ENCODE results near the gene GJC3.
A peak's percentile ranks its signal among the peaks of the same experiment; 100 is the strongest.
"Not testable (repeated sequence)": the region's sequence is repeated elsewhere in the genome, so short reads cannot be mapped to it uniquely, and the experiment has no call there.

GJC3 gene

DNA sequence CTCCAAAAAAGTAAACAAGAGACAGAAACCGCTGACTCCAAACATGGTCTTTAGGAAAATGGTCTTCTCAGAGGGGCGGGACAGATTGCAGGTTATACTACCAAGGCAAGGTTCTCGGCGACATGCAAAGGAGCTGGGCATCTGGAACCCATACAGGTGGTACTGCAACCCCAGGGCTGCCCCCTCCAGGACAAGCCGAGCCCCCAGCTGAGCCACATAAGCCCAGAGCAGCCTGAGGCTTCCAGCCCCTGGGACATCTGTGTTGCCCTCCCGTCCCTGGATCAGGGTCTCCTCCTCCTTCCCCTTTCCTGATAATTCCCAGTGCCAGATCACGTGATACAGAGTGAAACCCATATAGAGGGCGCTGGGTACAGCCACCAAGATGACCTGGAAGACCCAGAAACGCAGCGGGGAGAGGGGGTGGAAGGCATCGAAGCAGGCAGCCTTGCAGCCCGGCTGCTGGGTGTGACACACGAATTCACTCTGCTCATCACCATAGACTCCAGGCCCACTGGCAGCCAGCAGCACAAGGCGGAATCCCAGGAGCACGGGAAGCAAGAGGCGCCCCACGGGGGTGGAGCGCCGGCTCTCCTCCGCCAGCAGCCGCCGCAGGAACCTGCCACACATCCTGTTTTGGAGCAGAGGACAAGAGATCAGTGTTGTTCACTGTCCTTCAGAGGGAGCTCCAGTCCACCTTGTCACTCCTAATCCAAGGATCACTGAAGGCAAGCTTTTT lies at the start of gene GJC3:
Gene GJC3, minus strand, starts transcription at position 627 of the 736 bp plus-strand sequence. Its CDS starts 0 bp downstream, at position 627.
- Histone ChIP-seq H3K9ac (ENCODE audit: insufficient read length, low read depth) (peak within 1 kb of the TSS; percentile 59), H3K27me3 (ENCODE audit: insufficient read depth, insufficient read length) (peaks cover 6% of the 10 kb centered on the region), H3K9me3 (ENCODE audit: insufficient read depth, low read length) (no peaks in the 10 kb centered on the region), H3K36me3 (ENCODE audit: insufficient read depth, insufficient read length, low read length) (no peaks in the 10 kb centered on the region), H3K4me1 (ENCODE audit: insufficient read depth, insufficient read length) (no peaks in the 10 kb centered on the region), H3K4me3 (ENCODE audit: insufficient read length, low read depth) (peak within 1 kb of the TSS; percentile 41)
- TF ChIP-seq YY1 (IDR thresholded peaks at IDR 0.05; ENCODE audit: insufficient read depth, insufficient read length): no peak
- no peak for TF ChIP-seq ZNF274 (IDR thresholded peaks at IDR 0.05; ENCODE audit: low read depth, low read length)
- TF ChIP-seq SUZ12 (IDR thresholded peaks at IDR 0.05; ENCODE audit: extremely low read depth, insufficient read depth, insufficient read length): no peak
- DNase-seq (ENCODE audit: low read depth, low spot score): no peak

DNA sequence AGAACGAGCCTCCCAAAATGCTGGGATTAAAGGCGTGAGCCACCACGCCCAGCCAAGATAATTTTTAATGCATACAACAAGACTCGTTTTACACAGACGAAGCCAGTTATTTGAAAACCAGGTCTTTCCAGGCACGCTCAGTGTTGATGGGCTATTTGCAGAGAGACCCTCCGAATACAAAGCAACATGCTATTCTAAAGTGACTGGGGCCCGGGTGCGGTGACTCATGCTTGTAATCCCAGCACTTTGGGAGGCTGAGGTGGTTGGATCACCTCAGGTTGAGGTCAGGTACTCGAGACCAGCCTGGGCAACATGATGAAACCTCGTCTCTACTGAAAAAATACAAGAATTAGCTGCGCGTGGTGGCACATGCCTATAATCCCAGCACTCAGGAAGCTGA lies 47.2 kb upstream of the GJC3 start:
- Histone ChIP-seq H3K36me3 (ENCODE audit: insufficient read depth, insufficient read length, low read length) (no peaks in the 10 kb centered on the region), H3K9ac (ENCODE audit: insufficient read length, low read depth) (no peak overlapping the region), H3K4me3 (ENCODE audit: insufficient read length, low read depth) (no peak overlapping the region), H3K9me3 (ENCODE audit: insufficient read depth, low read length) (no peaks in the 10 kb centered on the region), H3K4me1 (ENCODE audit: insufficient read depth, insufficient read length) (no peaks in the 10 kb centered on the region), H3K27me3 (ENCODE audit: insufficient read depth, insufficient read length) (no peaks in the 10 kb centered on the region)
- TF ChIP-seq YY1 (IDR thresholded peaks at IDR 0.05; ENCODE audit: insufficient read depth, insufficient read length): no peak
- no peak for TF ChIP-seq SUZ12 (IDR thresholded peaks at IDR 0.05; ENCODE audit: extremely low read depth, insufficient read depth, insufficient read length)
- no peak for TF ChIP-seq ZNF274 (IDR thresholded peaks at IDR 0.05; ENCODE audit: low read depth, low read length)
- no peak for DNase-seq (ENCODE audit: low read depth, low spot score)

DNA sequence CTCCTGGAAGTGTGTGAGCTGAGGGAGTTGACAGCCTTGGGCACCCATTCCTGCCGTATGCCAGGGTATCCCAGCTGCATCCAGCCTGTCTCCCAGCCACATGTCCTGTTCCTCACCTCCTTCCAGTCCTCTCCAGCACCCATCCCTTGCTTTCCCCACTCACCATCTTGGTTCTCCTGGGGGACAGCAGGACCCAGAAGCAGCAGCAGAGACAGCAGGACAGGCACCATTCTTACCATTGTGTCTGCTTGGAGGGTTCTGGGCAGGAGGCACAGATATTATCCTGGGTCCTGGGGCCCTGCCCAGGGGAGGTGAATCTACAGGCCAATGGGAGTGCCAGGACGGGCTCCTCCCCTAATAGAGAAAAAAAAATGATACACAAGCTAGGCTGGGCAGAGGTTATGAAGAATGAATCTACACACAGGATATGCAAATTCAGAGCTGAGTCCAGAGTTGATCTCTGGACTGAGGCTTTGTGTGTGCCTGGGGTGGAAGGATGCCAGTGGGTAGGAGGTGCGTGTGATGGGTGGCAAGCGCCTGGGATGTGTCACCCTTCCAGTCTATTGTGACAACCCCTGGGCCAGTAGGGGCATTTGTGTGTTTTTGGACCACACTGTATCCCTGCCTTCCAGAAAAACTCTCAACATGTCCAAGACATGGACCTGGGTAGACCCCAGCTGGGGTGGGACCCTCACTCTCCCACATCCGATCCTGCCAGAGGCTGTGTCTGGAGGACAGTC lies 46.5 kb upstream of the GJC3 start, which contains the start of gene AZGP1:
Gene AZGP1, minus strand, starts transcription at position 250 of the 740 bp plus-strand sequence. Its CDS starts 11 bp downstream, at position 239.
- Histone ChIP-seq H3K4me3 (ENCODE audit: insufficient read length, low read depth) (no peak within 1 kb of the TSS), H3K9me3 (ENCODE audit: insufficient read depth, low read length) (no peaks in the 10 kb centered on the region), H3K9ac (ENCODE audit: insufficient read length, low read depth) (no peak within 1 kb of the TSS), H3K36me3 (ENCODE audit: insufficient read depth, insufficient read length, low read length) (no peaks in the 10 kb centered on the region), H3K27me3 (ENCODE audit: insufficient read depth, insufficient read length) (no peaks in the 10 kb centered on the region), H3K4me1 (ENCODE audit: insufficient read depth, insufficient read length) (no peaks in the 10 kb centered on the region)
- TF ChIP-seq SUZ12 (IDR thresholded peaks at IDR 0.05; ENCODE audit: extremely low read depth, insufficient read depth, insufficient read length) (no peak), YY1 (IDR thresholded peaks at IDR 0.05; ENCODE audit: insufficient read depth, insufficient read length) (no peak), ZNF274 (IDR thresholded peaks at IDR 0.05; ENCODE audit: low read depth, low read length) (no peak)
- no peak for DNase-seq (ENCODE audit: low read depth, low spot score)

- TF ChIP-seq YY1 (IDR thresholded peaks at IDR 0.05; ENCODE audit: insufficient read depth, insufficient read length) (no peak), ZNF274 (IDR thresholded peaks at IDR 0.05; ENCODE audit: low read depth, low read length) (no peak), SUZ12 (IDR thresholded peaks at IDR 0.05; ENCODE audit: extremely low read depth, insufficient read depth, insufficient read length) (no peak)
- no peak for DNase-seq (ENCODE audit: low read depth, low spot score)
- no peaks in the 10 kb centered on the region for H3K9me3 ChIP-seq (ENCODE audit: insufficient read depth, low read length)
- no peaks in the 10 kb centered on the region for H3K4me1 ChIP-seq (ENCODE audit: insufficient read depth, insufficient read length)
- no peak overlapping the region for H3K9ac ChIP-seq (ENCODE audit: insufficient read length, low read depth)
- no peak overlapping the region for H3K4me3 ChIP-seq (ENCODE audit: insufficient read length, low read depth)
- no peaks in the 10 kb centered on the region for H3K27me3 ChIP-seq (ENCODE audit: insufficient read depth, insufficient read length)
- H3K36me3 ChIP-seq (ENCODE audit: insufficient read depth, insufficient read length, low read length): no peaks in the 10 kb centered on the region
These were observed 45.3 kb upstream of the GJC3 start for GRCh38 chr7:99974681-99975080.

- H3K27me3 ChIP-seq (ENCODE audit: insufficient read depth, insufficient read length); H3K36me3 ChIP-seq (ENCODE audit: insufficient read depth, insufficient read length, low read length); DNase-seq (ENCODE audit: low read depth, low spot score); H3K9me3 ChIP-seq (ENCODE audit: insufficient read depth, low read length); H3K4me1 ChIP-seq (ENCODE audit: insufficient read depth, insufficient read length); H3K4me3 ChIP-seq (ENCODE audit: insufficient read length, low read depth); H3K9ac ChIP-seq (ENCODE audit: insufficient read length, low read depth): not testable (repeated sequence)
These were observed 44.4 kb upstream of the GJC3 start for GRCh38 chr7:99973817-99974216.

- no peaks in the 10 kb centered on the region for H3K9me3 ChIP-seq (ENCODE audit: insufficient read depth, low read length)
- H3K27me3 ChIP-seq (ENCODE audit: insufficient read depth, insufficient read length): no peaks in the 10 kb centered on the region
- no peak overlapping the region for H3K4me3 ChIP-seq (ENCODE audit: insufficient read length, low read depth)
- no peak for DNase-seq (ENCODE audit: low read depth, low spot score)
- H3K36me3 ChIP-seq (ENCODE audit: insufficient read depth, insufficient read length, low read length): no peaks in the 10 kb centered on the region
- no peaks in the 10 kb centered on the region for H3K4me1 ChIP-seq (ENCODE audit: insufficient read depth, insufficient read length)
- H3K9ac ChIP-seq (ENCODE audit: insufficient read length, low read depth): no peak overlapping the region
- no peak for TF ChIP-seq YY1 (IDR thresholded peaks at IDR 0.05; ENCODE audit: insufficient read depth, insufficient read length)
- TF ChIP-seq SUZ12 (IDR thresholded peaks at IDR 0.05; ENCODE audit: extremely low read depth, insufficient read depth, insufficient read length): no peak
- TF ChIP-seq ZNF274 (IDR thresholded peaks at IDR 0.05; ENCODE audit: low read depth, low read length): no peak
These were observed 41.8 kb upstream of the GJC3 start for GRCh38 chr7:99971242-99971641.

- DNase-seq (ENCODE audit: low read depth, low spot score); H3K9me3 ChIP-seq (ENCODE audit: insufficient read depth, low read length); H3K27me3 ChIP-seq (ENCODE audit: insufficient read depth, insufficient read length); H3K4me3 ChIP-seq (ENCODE audit: insufficient read length, low read depth); H3K4me1 ChIP-seq (ENCODE audit: insufficient read depth, insufficient read length); H3K36me3 ChIP-seq (ENCODE audit: insufficient read depth, insufficient read length, low read length); H3K9ac ChIP-seq (ENCODE audit: insufficient read length, low read depth): not testable (repeated sequence)
These were observed 40.4 kb upstream of the GJC3 start for GRCh38 chr7:99969813-99970212.

All from NT2/D1 (cell line).